Sigmoid colon (tissue), 7 donors: ENCODE measurements around the gene FAIM. TPM values are rescaled to one million over a fixed set of nuclear protein-coding genes. Genes with fewer than 3 reads are reported as not detected.
A peak's percentile ranks its signal among the peaks of the same experiment; 100 is the strongest.

ENCODE experiments used
- DNase-seq: peaks from one replicate; pipeline ENCODE4 v3.0.0-alpha.2; 2019
- H3K27ac ChIP-seq, 4 donors: fragments of 200-600 bp; sonication (generic); one replicate each; pipeline ENCODE4 v1.5.1; 2016 to 2019; ENCODE audit warnings: mild to moderate bottlenecking in 1 of 4
- H3K27me3 ChIP-seq, 3 donors: fragments of 200-600 bp; sonication (generic); one replicate each; pipeline ENCODE4 v1.5.1; 2019; ENCODE audit warnings: mild to moderate bottlenecking in 1 of 3
- H3K36me3 ChIP-seq, 4 donors: fragments of 200-600 bp; sonication (generic); one replicate each; pipeline ENCODE4 v1.5.1; 2016 to 2019
- H3K4me1 ChIP-seq, 4 donors: fragments of 200-600 bp; sonication (generic); one replicate each; pipeline ENCODE4 v1.5.1; 2017 to 2019
- H3K4me3 ChIP-seq, 4 donors: fragments of 200-600 bp; sonication (generic); one replicate each; pipeline ENCODE4 v1.5.1; 2017 to 2019; ENCODE audit warnings: mild to moderate bottlenecking in 2 of 4, moderate library complexity in 1 of 4
- H3K9me3 ChIP-seq, 4 donors: fragments of 200-600 bp in 3 of 4; sonication (generic) in 3 of 4; one replicate each; pipeline versions ENCODE4 v1.5.1 to v1.6.1; 2013 to 2019
- CTCF ChIP-seq, 4 experiments: fragments of 450-650 bp in 3 of 4; fragments of 200-600 bp in 1 of 4; IDR thresholded peaks; one replicate each; pipeline ENCODE4 v1.5.1; 2016 to 2019; ENCODE audit warnings: antibody characterized with exemption in 4 of 4, mild to moderate bottlenecking in 3 of 4, moderate library complexity in 2 of 4
- EP300 ChIP-seq, 4 donors: sonication (generic); formaldehyde crosslinking; IDR thresholded peaks; one replicate each; pipeline ENCODE4 v1.6.1; 2017; ENCODE audit warnings: antibody characterized with exemption in 4 of 4
- POLR2A ChIP-seq, 2 donors: fragments of 450-650 bp; IDR thresholded peaks; one replicate each; pipeline ENCODE4 v1.6.1; 2016; ENCODE audit warnings: antibody characterized with exemption in 2 of 2, mild to moderate bottlenecking in 2 of 2, moderate library complexity in 2 of 2
- POLR2AphosphoS5 ChIP-seq, 4 donors: sonication (generic); formaldehyde crosslinking; IDR thresholded peaks; one replicate each; pipeline ENCODE4 v1.6.1; 2017; ENCODE audit warnings: antibody characterized with exemption in 4 of 4
- WGBS, 2 donors: extraction: QIAGEN DNeasy Blood & Tissue Kit; methylation state at CpG; one replicate each; pipeline ENCODE4 v1.1.7; 2013; 5-methylcytosine and 5-hydroxymethylcytosine counted together
- intact Hi-C: fragments of 100-400 bp; cut with DNase I; formaldehyde crosslinking; loops from one replicate; pipeline ENCODE4 v1.15.1; 2023
- polyA plus RNA-seq, 3 donors: library from polyadenylated mRNA; stranded (reverse); fragments of 200-250 nt; gene quantifications; one replicate each; pipeline ENCODE4 v1.2.3, GENCODE V29; 2013
- total RNA-seq, 4 donors: library from RNA; depleted of rRNA; stranded (reverse); fragments of >200 nt; gene quantifications; one replicate each; pipeline ENCODE4 v1.1.0, GENCODE V29; 2016
- donor health status: healthy with polysubstance abuse.
- donor health status: Bipolar disorder and iron deficiency.
- donor health status: healthy.

Gene FAIM
- total and polyA plus RNA-seq, 7 donors = 5.3 to 15.3 (median 9.7) TPM

- H3K4me3 ChIP-seq = no peak overlapping the region
- no peak for DNase-seq
- no peaks in the 10 kb centered on the region for H3K4me1 ChIP-seq
- intact Hi-C loops = no loop called here
- H3K27ac ChIP-seq = no peak overlapping the region
- H3K36me3 ChIP-seq = peaks cover 14 to 75% (median 32%) of the 10 kb centered on the region in 4 donors
- peaks cover 0 to 3% (median 0%) of the 10 kb centered on the region in 4 donors for H3K9me3 ChIP-seq
- TF ChIP-seq CTCF (IDR thresholded peaks at IDR 0.05) = no peak
- no peak for TF ChIP-seq POLR2A (IDR thresholded peaks at IDR 0.05)
- no peak for TF ChIP-seq POLR2AphosphoS5 (IDR thresholded peaks at IDR 0.05)
- TF ChIP-seq EP300 (IDR thresholded peaks at IDR 0.05) = no peak
- no peaks in the 10 kb centered on the region for H3K27me3 ChIP-seq
Measured at GRCh38 chr3:138653567-138653966, 45.0 kb downstream of the FAIM start.

- no peak for DNase-seq
- intact Hi-C loops = no loop called here
- Histone ChIP-seq H3K9me3 (no peaks in the 10 kb centered on the region), H3K36me3 (peaks cover 6 to 44% (median 16%) of the 10 kb centered on the region in 4 donors), H3K27me3 (no peaks in the 10 kb centered on the region), H3K4me1 (no peaks in the 10 kb centered on the region), H3K27ac (no peak overlapping the region), H3K4me3 (no peak overlapping the region)
- no peak for TF ChIP-seq EP300 (IDR thresholded peaks at IDR 0.05)
- 89 to 93% methylated on average over 2 of the region's 2 CpGs for WGBS, 2 donors
Measured at GRCh38 chr3:138657508-138657907, 48.9 kb downstream of the FAIM start.

GRCh38 chr3:138668107-138668506 lies 59.5 kb downstream of the FAIM start:
- no peaks in the 10 kb centered on the region for H3K9me3 ChIP-seq
- H3K4me3 ChIP-seq = no peak overlapping the region
- no peaks in the 10 kb centered on the region for H3K27me3 ChIP-seq
- WGBS, 2 donors = 14 to 62% methylated on average over 1 of the region's 1 CpG
- H3K36me3 ChIP-seq = peaks cover 4 to 33% (median 10%) of the 10 kb centered on the region in 4 donors
- no peak overlapping the region for H3K27ac ChIP-seq
- TF ChIP-seq CTCF (IDR thresholded peaks at IDR 0.05) (no peak), POLR2A (IDR thresholded peaks at IDR 0.05) (no peak), EP300 (IDR thresholded peaks at IDR 0.05) (no peak), POLR2AphosphoS5 (IDR thresholded peaks at IDR 0.05) (no peak)
- H3K4me1 ChIP-seq = peaks cover 0 to 4% (median 0%) of the 10 kb centered on the region in 4 donors
- no peak for DNase-seq
- intact Hi-C loops = no loop called here

- Histone ChIP-seq H3K27ac (no peak overlapping the region), H3K27me3 (no peaks in the 10 kb centered on the region), H3K4me3 (no peak overlapping the region), H3K36me3 (peaks cover 0 to 17% (median 5%) of the 10 kb centered on the region in 4 donors), H3K9me3 (peaks cover 0 to 7% (median 2%) of the 10 kb centered on the region in 4 donors), H3K4me1 (peaks cover 0 to 6% (median 2%) of the 10 kb centered on the region in 4 donors)
- intact Hi-C loops = no loop called here
- DNase-seq = no peak
- TF ChIP-seq CTCF (IDR thresholded peaks at IDR 0.05) = no peak
- no peak for TF ChIP-seq POLR2A (IDR thresholded peaks at IDR 0.05)
- no peak for TF ChIP-seq EP300 (IDR thresholded peaks at IDR 0.05)
- TF ChIP-seq POLR2AphosphoS5 (IDR thresholded peaks at IDR 0.05) = no peak
Measured at GRCh38 chr3:138670407-138670806, 61.8 kb downstream of the FAIM start.

- Histone ChIP-seq H3K27ac (no peak overlapping the region), H3K4me3 (no peak overlapping the region), H3K27me3 (no peaks in the 10 kb centered on the region), H3K9me3 (peaks cover 0 to 8% (median 4%) of the 10 kb centered on the region in 4 donors), H3K36me3 (peaks cover 0 to 26% (median 6%) of the 10 kb centered on the region in 4 donors), H3K4me1 (peaks cover 0 to 6% (median 2%) of the 10 kb centered on the region in 4 donors)
- intact Hi-C loops = no loop called here
- no peak for DNase-seq
- no peak for TF ChIP-seq POLR2A (IDR thresholded peaks at IDR 0.05)
- TF ChIP-seq EP300 (IDR thresholded peaks at IDR 0.05) = no peak
- no peak for TF ChIP-seq CTCF (IDR thresholded peaks at IDR 0.05)
- TF ChIP-seq POLR2AphosphoS5 (IDR thresholded peaks at IDR 0.05) = peak in 2 of 4 donors; percentile 14 to 45
- 54 to 72% methylated on average over 4 of the region's 4 CpGs for WGBS, 2 donors
Measured at GRCh38 chr3:138673641-138674530, 65.3 kb downstream of the FAIM start.
